ENCODE data around the gene ARMC2. TPM values are rescaled to one million over a fixed set of nuclear protein-coding genes. Genes with fewer than 3 reads are reported as not detected.
"Not testable (repeated sequence)": the region's sequence is repeated elsewhere in the genome, so short reads cannot be mapped to it uniquely, and the experiment has no call there.

Gene ARMC2
- polyA plus RNA-seq, 3 donors, result 1.7 to 7.4 (median 3.5) TPM

- H3K79me2 ChIP-seq (ENCODE audit: insufficient read depth, low read length), result no peaks in the 10 kb centered on the region
- Mint-ChIP-seq H3K27ac (no peak overlapping the region), H3K36me3 (no peaks in the 10 kb centered on the region), H3K9me3 (peaks cover 0 to 6% (median 2%) of the 10 kb centered on the region in 7 donors), H3K27me3 (ENCODE audit: low read depth in 3 of 3) (no peaks in the 10 kb centered on the region), H3K4me1 (peaks cover 12% of the 10 kb centered on the region), H3K4me3 (no peak overlapping the region)
- intact Hi-C loops (cut with micrococcal nuclease), result no loop called here
- H3K36me3 ChIP-seq (replicated peaks in 1 of 2; ENCODE audit: control insufficient read depth in 1 of 2, insufficient read depth in 2 of 2, low read length in 2 of 2), result no peaks in the 10 kb centered on the region
- H3K27ac ChIP-seq (ENCODE audit: low read depth in 1 of 2, low read length in 2 of 2), result no peak overlapping the region
- no CpG with 5 or more reads among the region's 1 CpG for WGBS (ENCODE audit: insufficient coverage)
- H3K9me3 ChIP-seq (replicated peaks in 1 of 2; ENCODE audit: control insufficient read depth in 1 of 2, insufficient read depth in 1 of 2, low read length in 2 of 2), result no peaks in the 10 kb centered on the region
- peaks cover 10 to 12% of the 10 kb centered on the region in 2 donors for H3K4me1 ChIP-seq (ENCODE audit: control insufficient read depth in 1 of 2, insufficient read depth in 2 of 2, low read length in 2 of 2)
- DNase-seq, result no peak
- no peaks in the 10 kb centered on the region for H3K27me3 ChIP-seq (ENCODE audit: control insufficient read depth in 2 of 2, insufficient read depth in 2 of 2, low read length in 2 of 2)
- H3K9ac ChIP-seq (ENCODE audit: insufficient read depth, low read length, poor library complexity, severe bottlenecking), result no peak overlapping the region
- H2AFZ ChIP-seq (ENCODE audit: insufficient read depth, low read depth, low read length, poor library complexity, severe bottlenecking), result no peak overlapping the region
- no peak overlapping the region for H3K4me3 ChIP-seq (replicated peaks in 1 of 3; ENCODE audit: low read depth in 2 of 3, low read length in 3 of 3)
- no peaks in the 10 kb centered on the region for H4K20me1 ChIP-seq (ENCODE audit: insufficient read depth, low read length)
- no peak overlapping the region for H3K4me2 ChIP-seq (replicated peaks; ENCODE audit: extremely low read depth, low read length, poor library complexity, severe bottlenecking)
- TF ChIP-seq, protein P1, sequence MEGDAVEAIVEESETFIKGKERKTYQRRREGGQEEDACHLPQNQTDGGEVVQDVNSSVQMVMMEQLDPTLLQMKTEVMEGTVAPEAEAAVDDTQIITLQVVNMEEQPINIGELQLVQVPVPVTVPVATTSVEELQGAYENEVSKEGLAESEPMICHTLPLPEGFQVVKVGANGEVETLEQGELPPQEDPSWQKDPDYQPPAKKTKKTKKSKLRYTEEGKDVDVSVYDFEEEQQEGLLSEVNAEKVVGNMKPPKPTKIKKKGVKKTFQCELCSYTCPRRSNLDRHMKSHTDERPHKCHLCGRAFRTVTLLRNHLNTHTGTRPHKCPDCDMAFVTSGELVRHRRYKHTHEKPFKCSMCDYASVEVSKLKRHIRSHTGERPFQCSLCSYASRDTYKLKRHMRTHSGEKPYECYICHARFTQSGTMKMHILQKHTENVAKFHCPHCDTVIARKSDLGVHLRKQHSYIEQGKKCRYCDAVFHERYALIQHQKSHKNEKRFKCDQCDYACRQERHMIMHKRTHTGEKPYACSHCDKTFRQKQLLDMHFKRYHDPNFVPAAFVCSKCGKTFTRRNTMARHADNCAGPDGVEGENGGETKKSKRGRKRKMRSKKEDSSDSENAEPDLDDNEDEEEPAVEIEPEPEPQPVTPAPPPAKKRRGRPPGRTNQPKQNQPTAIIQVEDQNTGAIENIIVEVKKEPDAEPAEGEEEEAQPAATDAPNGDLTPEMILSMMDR (IDR thresholded peaks at IDR 0.05), result no peak
Measured at GRCh38 chr6:108810057-108810643, 38.1 kb upstream of the ARMC2 start.

GRCh38 chr6:108811490-108811889 is 36.7 kb upstream of the ARMC2 start:
- H3K36me3 ChIP-seq (replicated peaks in 1 of 2; ENCODE audit: control insufficient read depth in 1 of 2, insufficient read depth in 2 of 2, low read length in 2 of 2), result no peaks in the 10 kb centered on the region
- intact Hi-C loops (cut with micrococcal nuclease), result no loop called here
- no peak overlapping the region for H3K27ac ChIP-seq (ENCODE audit: low read depth in 1 of 2, low read length in 2 of 2)
- H3K9me3 ChIP-seq (replicated peaks in 1 of 2; ENCODE audit: control insufficient read depth in 1 of 2, insufficient read depth in 1 of 2, low read length in 2 of 2), result no peaks in the 10 kb centered on the region
- Mint-ChIP-seq H3K4me1 (no peaks in the 10 kb centered on the region), H3K27ac (no peak overlapping the region), H3K4me3 (no peak overlapping the region), H3K36me3 (no peaks in the 10 kb centered on the region), H3K9me3 (peaks cover 2 to 6% (median 5%) of the 10 kb centered on the region in 7 donors), H3K27me3 (ENCODE audit: low read depth in 3 of 3) (peaks cover 0 to 3% (median 1%) of the 10 kb centered on the region in 3 donors)
- no peak overlapping the region for H3K4me3 ChIP-seq (replicated peaks in 1 of 3; ENCODE audit: low read depth in 2 of 3, low read length in 3 of 3)
- H2AFZ ChIP-seq (ENCODE audit: insufficient read depth, low read depth, low read length, poor library complexity, severe bottlenecking), result no peak overlapping the region
- no peaks in the 10 kb centered on the region for H3K4me1 ChIP-seq (ENCODE audit: control insufficient read depth in 1 of 2, insufficient read depth in 2 of 2, low read length in 2 of 2)
- no peak for DNase-seq
- 85% methylated on average over 7 of the region's 7 CpGs for WGBS (ENCODE audit: insufficient coverage)
- no peaks in the 10 kb centered on the region for H3K79me2 ChIP-seq (ENCODE audit: insufficient read depth, low read length)
- H3K27me3 ChIP-seq (ENCODE audit: control insufficient read depth in 2 of 2, insufficient read depth in 2 of 2, low read length in 2 of 2), result no peaks in the 10 kb centered on the region
- H3K9ac ChIP-seq (ENCODE audit: insufficient read depth, low read length, poor library complexity, severe bottlenecking), result no peak overlapping the region
- H3K4me2 ChIP-seq (replicated peaks; ENCODE audit: extremely low read depth, low read length, poor library complexity, severe bottlenecking), result no peak overlapping the region
- TF ChIP-seq, protein P1 (IDR thresholded peaks at IDR 0.05), result no peak
- H4K20me1 ChIP-seq (ENCODE audit: insufficient read depth, low read length), result no peaks in the 10 kb centered on the region

DNA sequence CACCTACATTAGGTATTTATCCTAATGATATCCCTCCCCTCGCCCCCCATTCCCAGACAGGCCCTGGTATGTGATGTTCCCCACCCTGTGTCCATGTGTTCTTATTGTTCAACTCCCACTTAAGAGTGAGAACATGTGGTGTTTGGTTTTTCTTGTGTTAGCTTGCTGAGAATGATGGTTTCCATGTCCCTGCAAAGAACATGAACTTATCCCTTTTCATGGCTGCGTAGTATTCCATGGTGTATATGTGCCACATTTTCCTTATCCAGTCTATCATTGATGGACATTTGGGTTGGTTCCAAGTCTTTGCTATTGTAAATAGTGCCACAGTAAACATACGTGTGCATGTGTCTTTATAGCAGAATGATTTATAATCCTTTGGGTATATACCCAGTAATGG is 35.0 kb upstream of the ARMC2 start:
- H3K9me3 ChIP-seq (replicated peaks in 1 of 2; ENCODE audit: control insufficient read depth in 1 of 2, insufficient read depth in 1 of 2, low read length in 2 of 2); H3K4me2 ChIP-seq (replicated peaks; ENCODE audit: extremely low read depth, low read length, poor library complexity, severe bottlenecking); H3K4me3 ChIP-seq (replicated peaks in 1 of 3; ENCODE audit: low read depth in 2 of 3, low read length in 3 of 3); H3K36me3 ChIP-seq (replicated peaks in 1 of 2; ENCODE audit: control insufficient read depth in 1 of 2, insufficient read depth in 2 of 2, low read length in 2 of 2); H3K36me3 Mint-ChIP-seq; H3K79me2 ChIP-seq (ENCODE audit: insufficient read depth, low read length); H3K9ac ChIP-seq (ENCODE audit: insufficient read depth, low read length, poor library complexity, severe bottlenecking); DNase-seq; H3K27ac ChIP-seq (ENCODE audit: low read depth in 1 of 2, low read length in 2 of 2); H3K4me1 ChIP-seq (ENCODE audit: control insufficient read depth in 1 of 2, insufficient read depth in 2 of 2, low read length in 2 of 2); H3K4me3 Mint-ChIP-seq; H4K20me1 ChIP-seq (ENCODE audit: insufficient read depth, low read length); H3K27me3 Mint-ChIP-seq (ENCODE audit: low read depth in 3 of 3); H3K4me1 Mint-ChIP-seq; H3K27ac Mint-ChIP-seq; H2AFZ ChIP-seq (ENCODE audit: insufficient read depth, low read depth, low read length, poor library complexity, severe bottlenecking); intact Hi-C loops (cut with micrococcal nuclease); H3K27me3 ChIP-seq (ENCODE audit: control insufficient read depth in 2 of 2, insufficient read depth in 2 of 2, low read length in 2 of 2): not testable (repeated sequence)
- no CpG with 5 or more reads among the region's 3 CpGs for WGBS (ENCODE audit: insufficient coverage)
- H3K9me3 Mint-ChIP-seq, result peaks cover 15 to 19% (median 16%) of the 10 kb centered on the region in 7 donors

Data from CD14-positive monocyte (primary cell).